ENCODE results near the gene PLCB4.
"Not testable (repeated sequence)": the region's sequence is repeated elsewhere in the genome, so short reads cannot be mapped to it uniquely, and the experiment has no call there.

PLCB4 gene

GRCh38 chr20:9363673-9364072 is 294.8 kb downstream of the PLCB4 start:
- DNase-seq (ENCODE audit: low read depth in 2 of 2): no peak

GRCh38 chr20:9367328-9367727 is 298.4 kb downstream of the PLCB4 start:
- DNase-seq (ENCODE audit: low read depth in 2 of 2): no peak

- DNase-seq (ENCODE audit: low read depth in 2 of 2): no peak
These were observed 298.9 kb downstream of the PLCB4 start for GRCh38 chr20:9367746-9368145.

- DNase-seq (ENCODE audit: low read depth in 2 of 2): no peak
These were observed 300.0 kb downstream of the PLCB4 start for GRCh38 chr20:9368893-9369292.

- DNase-seq (ENCODE audit: low read depth in 2 of 2): no peak
These were observed 300.7 kb downstream of the PLCB4 start for GRCh38 chr20:9369557-9369956.

- no peak for DNase-seq (ENCODE audit: low read depth in 2 of 2)
These were observed 305.2 kb downstream of the PLCB4 start for GRCh38 chr20:9374072-9374471.

- no peak for DNase-seq (ENCODE audit: low read depth in 2 of 2)
These were observed 305.6 kb downstream of the PLCB4 start for GRCh38 chr20:9374480-9374879.

GRCh38 chr20:9375221-9375681 is 306.4 kb downstream of the PLCB4 start:
- DNase-seq (ENCODE audit: low read depth in 2 of 2): no peak

- DNase-seq (ENCODE audit: low read depth in 2 of 2): no peak
These were observed 308.1 kb downstream of the PLCB4 start for GRCh38 chr20:9377007-9377406.

- DNase-seq (ENCODE audit: low read depth in 2 of 2): not testable (repeated sequence)
These were observed 316.7 kb downstream of the PLCB4 start for GRCh38 chr20:9385345-9386310.

- no peak for DNase-seq (ENCODE audit: low read depth in 2 of 2)
These were observed 319.4 kb downstream of the PLCB4 start for GRCh38 chr20:9388160-9388812.

- DNase-seq (ENCODE audit: low read depth in 2 of 2): no peak
These were observed 319.9 kb downstream of the PLCB4 start for GRCh38 chr20:9388813-9389161.

- no peak for DNase-seq (ENCODE audit: low read depth in 2 of 2)
These were observed 320.5 kb downstream of the PLCB4 start for GRCh38 chr20:9389346-9389745.

- DNase-seq (ENCODE audit: low read depth in 2 of 2): no peak
These were observed 321.6 kb downstream of the PLCB4 start for GRCh38 chr20:9390441-9390840.

GRCh38 chr20:9392892-9393857 is 324.3 kb downstream of the PLCB4 start:
- no peak for DNase-seq (ENCODE audit: low read depth in 2 of 2)

GRCh38 chr20:9395971-9396370 is 327.1 kb downstream of the PLCB4 start:
- no peak for DNase-seq (ENCODE audit: low read depth in 2 of 2)

GRCh38 chr20:9397928-9398327 is 329.0 kb downstream of the PLCB4 start:
- no peak for DNase-seq (ENCODE audit: low read depth in 2 of 2)

- no peak for DNase-seq (ENCODE audit: low read depth in 2 of 2)
These were observed 330.0 kb downstream of the PLCB4 start for GRCh38 chr20:9398882-9399281.

- DNase-seq (ENCODE audit: low read depth in 2 of 2): no peak
These were observed 330.4 kb downstream of the PLCB4 start for GRCh38 chr20:9399322-9399721.

- no peak for DNase-seq (ENCODE audit: low read depth in 2 of 2)
These were observed 331.5 kb downstream of the PLCB4 start for GRCh38 chr20:9400171-9401025.

GRCh38 chr20:9401371-9401770 is 332.5 kb downstream of the PLCB4 start:
- no peak for DNase-seq (ENCODE audit: low read depth in 2 of 2)
